Upper lobe of left lung (tissue), 4 donors: Measurements from ENCODE around the gene GOLGA6L7.

Experiments
- CTCF ChIP-seq, 6 experiments: fragments of 450-650 bp in 4 of 6; fragments of 200-600 bp in 2 of 6; sonication (generic) in 2 of 6; IDR thresholded peaks; one replicate each; pipeline ENCODE4 v1.5.1; 2016 to 2019; ENCODE audit warnings: antibody characterized with exemption in 6 of 6
- POLR2A ChIP-seq, 4 donors: fragments of 450-650 bp; IDR thresholded peaks; one replicate each; pipeline ENCODE4 v1.5.1; 2016 to 2017; ENCODE audit warnings: antibody characterized with exemption in 4 of 4, mild to moderate bottlenecking in 2 of 4
- POLR2AphosphoS5 ChIP-seq, 2 donors: sonication (generic); formaldehyde crosslinking; IDR thresholded peaks; one replicate each; pipeline ENCODE4 v1.5.1; 2017; ENCODE audit warnings: antibody characterized with exemption in 2 of 2

DNA sequence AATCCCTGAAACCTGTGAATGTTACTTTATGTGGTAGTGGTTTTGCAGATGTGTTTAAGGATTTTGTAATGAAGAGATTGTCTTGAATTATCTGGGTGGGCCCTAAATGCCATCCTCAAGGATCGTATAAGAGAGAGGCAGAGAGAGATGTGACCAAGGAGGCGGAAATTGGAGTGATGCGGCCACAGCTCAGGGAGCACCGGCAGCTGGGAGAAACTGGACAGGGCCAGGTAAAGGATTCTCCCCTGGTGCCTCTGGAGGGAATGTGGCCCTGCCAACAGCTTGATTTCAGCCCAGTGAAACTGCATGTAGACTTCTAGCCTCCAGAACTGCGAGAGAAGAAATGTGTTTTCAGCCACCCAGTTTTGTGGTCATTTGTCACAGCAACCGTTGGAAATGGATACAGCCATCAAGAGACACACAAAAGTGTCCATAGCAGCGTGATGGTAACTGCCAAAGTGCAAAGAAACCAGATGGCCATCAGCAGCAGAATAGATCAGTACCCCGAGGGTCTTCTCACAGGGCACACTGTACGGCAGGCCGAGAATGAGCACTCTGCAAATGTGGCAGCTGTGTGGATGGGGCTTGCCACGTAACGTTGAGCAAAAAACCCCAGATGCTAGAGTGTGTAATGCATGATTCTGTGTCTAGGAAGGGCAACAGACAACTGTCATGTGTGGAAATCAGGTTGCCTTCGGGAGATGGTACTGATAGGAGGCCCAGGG, 49.6 kb upstream of the GOLGA6L7 start:
- TF ChIP-seq CTCF (IDR thresholded peaks at IDR 0.05): no peak
- no peak for TF ChIP-seq POLR2A (IDR thresholded peaks at IDR 0.05)
- no peak for TF ChIP-seq POLR2AphosphoS5 (IDR thresholded peaks at IDR 0.05)
